GM18951 (cell line): ENCODE data around the gene TAOK1.
"Not testable (repeated sequence)": the region's sequence is repeated elsewhere in the genome, so short reads cannot be mapped to it uniquely, and the experiment has no call there.

Source experiments
- POLR2A ChIP-seq: IDR thresholded peaks from 4 replicates; pipeline ENCODE4 v1.6.1; 2011; ENCODE audit warnings: mild to moderate bottlenecking; ENCODE audit not compliant: insufficient read length, insufficient read depth; ENCODE audit errors: extremely low read depth
- in situ Hi-C: fragments of 300-500 bp; cut with MboI; formaldehyde crosslinking; loops from one replicate; pipeline ENCODE4 v1.12.0; 2022; ENCODE audit warnings: low sequenced_read_pairs, mixed read lengths, inconsistent platforms; ENCODE audit not compliant: unreplicated experiment

Gene TAOK1

DNA sequence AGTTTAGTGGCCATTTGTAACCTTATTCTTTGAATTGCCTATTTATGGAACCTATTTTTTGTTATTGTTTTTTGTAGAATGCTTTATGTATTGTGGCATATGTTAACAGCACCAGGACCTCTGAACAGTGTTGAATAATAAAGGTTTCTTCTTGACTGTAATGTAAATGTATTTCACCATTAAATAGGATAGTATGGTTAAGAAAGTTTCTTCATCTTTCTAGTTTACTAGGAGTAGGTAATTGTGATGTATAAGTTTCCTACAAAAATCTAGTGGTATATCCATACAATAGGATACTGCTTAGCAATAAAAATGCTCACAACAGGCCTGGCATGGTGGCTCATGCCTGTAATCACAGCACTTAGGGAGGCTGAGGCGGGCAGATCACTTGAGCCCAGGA is 52.3 kb downstream of the TAOK1 start:
- TF ChIP-seq POLR2A: no peak

GRCh38 chr17:29443041-29443739 is 53.0 kb downstream of the TAOK1 start:
- TF ChIP-seq POLR2A: no peak
- in situ Hi-C loops: no loop called here

More for the DNA sequence above, 52.3 kb downstream of the TAOK1 start:
- in situ Hi-C loops: no loop called here

DNA sequence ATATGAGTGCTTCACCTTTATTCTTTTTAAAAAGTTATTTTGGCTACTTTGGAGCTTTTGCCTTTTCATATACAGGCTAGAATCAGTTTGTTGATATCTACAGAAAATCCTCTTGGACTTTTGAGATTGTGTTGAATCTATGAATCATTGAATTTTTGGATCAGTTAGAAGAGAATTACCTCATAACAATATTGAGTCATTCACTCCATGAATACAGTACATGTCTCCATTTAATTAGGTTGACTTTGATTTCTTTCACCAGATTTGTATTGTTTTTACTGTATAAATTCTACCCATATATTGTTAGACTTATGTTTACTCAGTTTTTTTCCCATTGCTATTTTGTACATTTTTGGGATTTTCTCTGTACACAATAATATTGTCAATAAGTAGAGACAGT is 54.4 kb downstream of the TAOK1 start:
- in situ Hi-C loops: no loop called here
- TF ChIP-seq POLR2A: no peak

GRCh38 chr17:29445844-29446243 is 55.7 kb downstream of the TAOK1 start:
- TF ChIP-seq POLR2A: no peak
- in situ Hi-C loops: no loop called here

DNA sequence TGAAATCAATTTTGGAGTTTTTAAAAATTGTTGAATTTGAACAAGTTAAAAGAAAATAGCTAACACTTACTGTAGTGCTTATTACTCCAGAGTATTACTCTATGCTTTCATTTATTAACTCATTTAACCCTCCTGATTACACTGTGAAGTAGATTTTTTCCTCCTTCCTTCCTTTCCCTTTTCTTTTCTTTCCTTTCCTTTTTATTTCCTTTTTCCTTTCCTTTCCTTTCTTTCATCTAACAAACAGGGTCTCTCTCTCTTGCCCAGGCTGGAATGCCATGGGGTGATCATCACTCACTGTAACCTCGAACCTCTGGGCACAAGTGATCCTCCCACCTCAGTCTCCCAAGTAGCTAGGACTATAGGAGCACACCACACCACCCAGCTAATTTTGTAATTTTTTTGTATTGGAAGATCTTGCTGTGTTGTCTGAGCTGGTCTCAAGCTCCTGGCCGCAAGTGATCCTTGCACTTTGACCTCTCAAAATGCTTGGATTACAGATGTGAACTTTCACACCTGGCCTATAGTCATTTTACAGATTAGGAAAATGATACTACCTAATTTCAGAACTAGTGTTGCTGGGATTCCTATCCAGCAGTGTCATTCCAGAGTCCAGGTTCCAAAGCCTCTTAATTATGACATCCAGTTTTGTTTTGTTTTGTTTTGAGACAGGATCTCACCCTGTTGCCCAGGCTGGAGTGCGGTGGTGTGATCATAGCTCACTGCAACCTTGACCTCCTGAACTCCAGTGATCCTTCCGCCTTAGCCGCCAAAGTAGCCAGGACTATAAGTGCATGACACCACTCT is 59.9 kb downstream of the TAOK1 start:
- in situ Hi-C loops: no loop called here
- no peak for TF ChIP-seq POLR2A

- no peak for TF ChIP-seq POLR2A
- in situ Hi-C loops: no loop called here
These were observed 61.1 kb downstream of the TAOK1 start for GRCh38 chr17:29451121-29451742.

GRCh38 chr17:29458066-29458465 is 67.9 kb downstream of the TAOK1 start:
- no peak for TF ChIP-seq POLR2A
- in situ Hi-C loops: no loop called here

DNA sequence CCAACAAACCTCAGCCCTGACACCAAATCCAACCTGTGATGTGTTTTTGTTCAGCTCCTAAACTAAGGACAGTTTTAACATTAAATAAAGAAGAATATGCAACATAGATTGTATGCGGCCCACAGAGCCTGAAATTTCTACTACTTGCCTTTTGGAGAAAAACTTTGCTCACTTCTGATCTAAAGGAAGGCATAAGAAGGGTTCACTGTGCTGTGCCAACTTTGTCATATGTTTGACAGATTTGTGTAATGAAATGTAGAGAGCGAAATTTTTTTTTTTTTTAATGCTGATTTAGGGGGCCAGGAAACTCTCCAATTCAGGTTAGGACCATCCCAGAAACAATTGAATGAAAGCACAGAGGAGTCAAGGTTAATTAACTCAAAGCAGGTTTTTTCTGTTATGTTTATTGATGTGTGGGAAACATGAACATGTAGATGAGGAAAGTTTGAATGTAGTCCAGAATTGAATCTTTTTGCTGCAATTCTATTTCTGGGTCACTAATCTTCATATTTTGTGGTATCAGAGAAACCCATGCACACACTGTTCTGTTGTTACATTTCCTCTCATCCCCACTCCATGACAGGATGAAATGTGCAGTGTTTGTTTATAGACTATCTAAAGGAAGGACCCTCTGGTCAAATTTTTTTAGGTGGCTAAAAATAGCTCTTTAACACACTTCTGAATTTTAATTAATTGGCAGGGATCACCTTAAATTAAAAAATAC is 71.5 kb downstream of the TAOK1 start:
- in situ Hi-C loops: no loop called here
- no peak for TF ChIP-seq POLR2A

GRCh38 chr17:29469276-29469675 is 79.1 kb downstream of the TAOK1 start:
- no peak for TF ChIP-seq POLR2A
- in situ Hi-C loops: no loop called here

GRCh38 chr17:29473437-29473836 is 83.3 kb downstream of the TAOK1 start:
- in situ Hi-C loops: not testable (repeated sequence)

GRCh38 chr17:29474297-29474696 is 84.1 kb downstream of the TAOK1 start:
- in situ Hi-C loops: no loop called here
- no peak for TF ChIP-seq POLR2A

GRCh38 chr17:29475891-29476290 is 85.7 kb downstream of the TAOK1 start:
- no peak for TF ChIP-seq POLR2A
- in situ Hi-C loops: no loop called here

DNA sequence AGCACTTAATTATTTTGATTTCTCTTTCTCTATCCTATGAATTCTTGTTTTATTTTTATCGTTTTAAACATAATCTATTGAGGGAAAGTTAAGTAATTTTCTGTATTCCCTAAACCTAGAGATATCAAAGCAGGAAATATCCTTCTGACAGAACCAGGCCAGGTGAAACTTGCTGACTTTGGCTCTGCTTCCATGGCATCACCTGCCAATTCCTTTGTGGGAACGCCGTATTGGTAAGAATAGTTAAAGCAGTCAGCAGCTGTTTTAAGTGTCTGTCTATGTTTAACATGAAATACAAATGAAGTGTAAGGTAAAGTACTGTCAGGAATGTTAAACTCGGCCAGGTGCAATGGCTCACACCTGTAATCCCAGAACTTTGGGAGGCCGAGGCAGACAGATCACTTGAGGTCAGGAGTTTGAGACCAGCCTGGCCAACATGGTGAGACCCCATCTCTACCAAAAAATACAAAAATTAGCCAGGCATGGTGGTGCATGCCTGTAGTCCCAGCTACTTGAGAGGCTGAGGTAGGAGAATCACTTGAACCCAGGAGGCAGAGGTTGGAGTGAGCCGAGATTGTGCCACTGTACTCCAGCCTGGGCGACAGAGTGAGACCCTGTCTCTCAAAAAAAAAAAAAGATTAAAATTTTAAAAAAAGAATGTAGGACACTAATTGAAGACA is 90.2 kb downstream of the TAOK1 start:
- in situ Hi-C loops: not testable (repeated sequence)

DNA sequence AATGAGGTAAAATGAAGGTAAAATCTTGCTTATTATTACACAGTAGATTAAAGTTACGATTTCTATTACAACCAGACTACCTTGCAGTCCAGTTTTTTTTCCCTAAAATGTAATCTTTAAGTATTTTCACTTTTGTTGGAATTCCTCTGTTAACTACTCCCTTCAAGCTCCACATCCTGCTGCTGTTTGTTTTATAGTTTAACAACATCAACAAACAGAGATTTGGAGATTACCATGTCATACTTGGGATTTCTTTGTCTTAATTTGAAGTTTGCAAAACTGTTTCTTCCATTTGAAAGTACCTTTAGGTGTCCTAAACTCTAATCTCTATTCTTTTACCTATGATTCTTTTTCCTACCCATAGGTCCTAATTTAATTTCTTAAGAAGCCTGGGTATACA is 93.3 kb downstream of the TAOK1 start:
- TF ChIP-seq POLR2A: no peak
- in situ Hi-C loops: no loop called here
